Stimulated activated CD4-positive, alpha-beta T cell treated with anti-CD3 and anti-CD28 coated beads, Interleukin-1b, Interleukin-23, amount 100 ng/mL, for 24 hours (primary cell): ENCODE results near the gene EIF2A.
"Not testable (repeated sequence)": the region's sequence is repeated elsewhere in the genome, so short reads cannot be mapped to it uniquely, and the experiment has no call there.

Source experiments
- DNase-seq, 4 experiments: peaks; one replicate each; pipeline ENCODE4 v3.0.0-alpha.2; 2020; ENCODE audit warnings: low read depth in 4 of 4, low spot score in 1 of 4

The EIF2A gene

GRCh38 chr3:150546226-150547044 lies at the start of gene EIF2A, which contains the start of gene SERP1:
TSS of gene EIF2A (plus strand) at chr3:150546787. CDS start at chr3:150546803, 16 bp downstream.
TSS of gene SERP1 (minus strand) at chr3:150546496. CDS start at chr3:150546135, 361 bp downstream.
- peak; percentile 93 to 97 (median 95) for DNase-seq

GRCh38 chr3:150497956-150498355 lies 48.6 kb upstream of the EIF2A start:
- no peak for DNase-seq

- not testable (repeated sequence) for DNase-seq
These were observed 45.6 kb upstream of the EIF2A start for GRCh38 chr3:150500960-150501359.

GRCh38 chr3:150503402-150504099 lies 43.0 kb upstream of the EIF2A start:
- no peak for DNase-seq

GRCh38 chr3:150504483-150504882 lies 42.1 kb upstream of the EIF2A start:
- DNase-seq = no peak

GRCh38 chr3:150508401-150508800 lies 38.2 kb upstream of the EIF2A start:
- no peak for DNase-seq

- no peak for DNase-seq
These were observed 36.8 kb upstream of the EIF2A start for GRCh38 chr3:150509780-150510179.

- no peak for DNase-seq
These were observed 35.3 kb upstream of the EIF2A start for GRCh38 chr3:150511122-150511821.

GRCh38 chr3:150515210-150515609 lies 31.4 kb upstream of the EIF2A start:
- DNase-seq = no peak

GRCh38 chr3:150519026-150519425 lies 27.6 kb upstream of the EIF2A start:
- no peak for DNase-seq

- no peak for DNase-seq
These were observed 26.2 kb upstream of the EIF2A start for GRCh38 chr3:150520408-150520807.

GRCh38 chr3:150521463-150521862 lies 25.1 kb upstream of the EIF2A start:
- no peak for DNase-seq

GRCh38 chr3:150523538-150523937 lies 23.0 kb upstream of the EIF2A start:
- no peak for DNase-seq

- DNase-seq = no peak
These were observed 18.9 kb upstream of the EIF2A start for GRCh38 chr3:150527464-150528255.

GRCh38 chr3:150528354-150528797 lies 18.2 kb upstream of the EIF2A start:
- no peak for DNase-seq

GRCh38 chr3:150531775-150532174 lies 14.8 kb upstream of the EIF2A start:
- no peak for DNase-seq

- no peak for DNase-seq
These were observed 11.4 kb upstream of the EIF2A start for GRCh38 chr3:150535204-150535603.

GRCh38 chr3:150538324-150539208 lies 8.0 kb upstream of the EIF2A start:
- DNase-seq = no peak

GRCh38 chr3:150540297-150540696 lies 6.3 kb upstream of the EIF2A start:
- no peak for DNase-seq

- DNase-seq = no peak
These were observed 5.6 kb upstream of the EIF2A start for GRCh38 chr3:150540991-150541390.
